Mesothelial cell of epicardium (in vitro differentiated cells): ENCODE results near the gene LSM4. TPM values are rescaled to one million over a fixed set of nuclear protein-coding genes. Genes with fewer than 3 reads are reported as not detected.
"Not testable (repeated sequence)": the region's sequence is repeated elsewhere in the genome, so short reads cannot be mapped to it uniquely, and the experiment has no call there.

ENCODE experiments used
- DNase-seq, 2 experiments: peaks; one replicate each; pipeline ENCODE4 v3.0.0; 2021; ENCODE audit warnings: low spot score in 2 of 2; ENCODE audit not compliant: unreplicated experiment in 2 of 2
- H3K27ac Mint-ChIP-seq: 2 replicates; pipeline ENCODE4 v1.8.0; 2021; ENCODE audit warnings: mixed read lengths
- H3K27me3 Mint-ChIP-seq: 2 replicates; pipeline ENCODE4 v1.8.0; 2021; ENCODE audit warnings: low read depth, mixed read lengths
- H3K36me3 Mint-ChIP-seq: 2 replicates; pipeline ENCODE4 v1.8.0; 2021; ENCODE audit warnings: mixed read lengths
- H3K4me1 Mint-ChIP-seq: 2 replicates; pipeline ENCODE4 v1.8.0; 2021; ENCODE audit warnings: mixed read lengths
- H3K4me3 Mint-ChIP-seq: 2 replicates; pipeline ENCODE4 v1.8.0; 2021; ENCODE audit warnings: mild to moderate bottlenecking, moderate library complexity, mixed read lengths
- H3K9me3 Mint-ChIP-seq: 2 replicates; pipeline ENCODE4 v1.8.0; 2021; ENCODE audit warnings: mixed read lengths
- total RNA-seq: library from RNA; stranded (reverse); gene quantifications from 3 replicates; pipeline ENCODE4 v1.2.1, GENCODE V29; 2021
- TF ChIP-seq, protein P1 (sequence below): fragments of 200-600 bp; sonication (generic); IDR thresholded peaks from one replicate; pipeline ENCODE4 v1.5.0; 2021; ENCODE audit warnings: antibody characterized with exemption; ENCODE audit not compliant: unreplicated experiment

Gene LSM4
- total RNA-seq, 1 donor from 2014 or later: 112 TPM

DNA sequence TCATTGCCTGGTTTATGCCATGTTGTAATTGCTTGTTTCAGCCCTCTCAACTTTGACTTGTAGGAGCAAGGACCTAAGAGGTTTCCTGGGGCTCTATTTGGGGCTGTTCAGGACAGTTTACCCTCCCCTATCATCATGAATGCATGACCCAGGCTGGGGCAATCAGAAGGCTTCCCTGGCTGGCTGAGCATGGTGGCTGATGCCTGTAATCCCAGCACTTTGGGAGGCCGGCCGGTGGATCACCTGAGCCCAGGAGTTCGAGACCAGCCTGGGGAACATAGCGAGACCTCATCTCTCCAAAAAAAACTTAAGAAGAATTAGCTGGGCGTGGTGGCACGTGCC lies 6.1 kb upstream of the LSM4 start:
- no peak for DNase-seq
- Mint-ChIP-seq H3K9me3 (no peaks in the 10 kb centered on the region), H3K4me1 (peaks cover 13% of the 10 kb centered on the region), H3K27ac (peak overlapping the region; percentile 95), H3K36me3 (no peaks in the 10 kb centered on the region), H3K27me3 (no peaks in the 10 kb centered on the region), H3K4me3 (peak overlapping the region; percentile 72)
- TF ChIP-seq, protein P1, sequence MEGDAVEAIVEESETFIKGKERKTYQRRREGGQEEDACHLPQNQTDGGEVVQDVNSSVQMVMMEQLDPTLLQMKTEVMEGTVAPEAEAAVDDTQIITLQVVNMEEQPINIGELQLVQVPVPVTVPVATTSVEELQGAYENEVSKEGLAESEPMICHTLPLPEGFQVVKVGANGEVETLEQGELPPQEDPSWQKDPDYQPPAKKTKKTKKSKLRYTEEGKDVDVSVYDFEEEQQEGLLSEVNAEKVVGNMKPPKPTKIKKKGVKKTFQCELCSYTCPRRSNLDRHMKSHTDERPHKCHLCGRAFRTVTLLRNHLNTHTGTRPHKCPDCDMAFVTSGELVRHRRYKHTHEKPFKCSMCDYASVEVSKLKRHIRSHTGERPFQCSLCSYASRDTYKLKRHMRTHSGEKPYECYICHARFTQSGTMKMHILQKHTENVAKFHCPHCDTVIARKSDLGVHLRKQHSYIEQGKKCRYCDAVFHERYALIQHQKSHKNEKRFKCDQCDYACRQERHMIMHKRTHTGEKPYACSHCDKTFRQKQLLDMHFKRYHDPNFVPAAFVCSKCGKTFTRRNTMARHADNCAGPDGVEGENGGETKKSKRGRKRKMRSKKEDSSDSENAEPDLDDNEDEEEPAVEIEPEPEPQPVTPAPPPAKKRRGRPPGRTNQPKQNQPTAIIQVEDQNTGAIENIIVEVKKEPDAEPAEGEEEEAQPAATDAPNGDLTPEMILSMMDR: no peak

DNA sequence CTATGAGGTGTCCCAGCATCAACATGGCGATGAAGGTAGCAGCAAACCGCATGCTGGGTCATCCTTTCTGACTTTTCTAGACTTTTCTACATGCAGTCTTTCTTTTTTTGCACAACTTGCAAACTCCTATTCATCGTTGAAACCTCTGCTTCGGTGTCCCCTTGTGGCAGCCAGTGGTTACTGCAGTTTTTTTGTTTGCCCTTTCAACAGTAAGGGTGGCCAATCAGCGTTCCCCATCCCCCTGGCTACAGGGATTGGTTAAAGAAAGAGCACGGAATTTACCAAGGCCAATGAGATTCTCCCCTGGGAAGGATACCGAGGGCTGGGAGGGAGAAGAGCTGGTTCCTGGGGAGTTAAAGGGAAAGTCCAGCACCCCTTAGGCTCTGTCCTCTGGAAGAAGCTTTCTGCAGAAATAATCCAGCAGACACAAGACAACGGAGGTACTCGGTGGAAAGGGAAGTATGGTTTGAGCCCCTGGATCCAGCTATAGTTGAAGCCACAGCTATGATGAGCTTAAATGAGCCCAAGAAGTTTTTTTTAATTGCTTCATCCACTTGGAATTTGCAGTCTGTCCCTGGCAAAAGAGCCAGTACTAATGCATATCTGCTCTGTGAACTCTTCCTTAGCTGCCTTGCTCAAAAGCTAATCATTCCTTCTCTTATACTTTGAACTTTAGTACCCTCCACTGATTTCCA lies 5.6 kb upstream of the LSM4 start:
- peak; percentile 76 to 85 for DNase-seq
- H3K36me3 Mint-ChIP-seq: no peaks in the 10 kb centered on the region
- peak overlapping the region; percentile 95 for H3K27ac Mint-ChIP-seq
- H3K4me3 Mint-ChIP-seq: peak overlapping the region; percentile 72
- H3K27me3 Mint-ChIP-seq: no peaks in the 10 kb centered on the region
- TF ChIP-seq, protein P1: peak; percentile 96
- H3K9me3 Mint-ChIP-seq: no peaks in the 10 kb centered on the region
- peaks cover 19% of the 10 kb centered on the region for H3K4me1 Mint-ChIP-seq

DNA sequence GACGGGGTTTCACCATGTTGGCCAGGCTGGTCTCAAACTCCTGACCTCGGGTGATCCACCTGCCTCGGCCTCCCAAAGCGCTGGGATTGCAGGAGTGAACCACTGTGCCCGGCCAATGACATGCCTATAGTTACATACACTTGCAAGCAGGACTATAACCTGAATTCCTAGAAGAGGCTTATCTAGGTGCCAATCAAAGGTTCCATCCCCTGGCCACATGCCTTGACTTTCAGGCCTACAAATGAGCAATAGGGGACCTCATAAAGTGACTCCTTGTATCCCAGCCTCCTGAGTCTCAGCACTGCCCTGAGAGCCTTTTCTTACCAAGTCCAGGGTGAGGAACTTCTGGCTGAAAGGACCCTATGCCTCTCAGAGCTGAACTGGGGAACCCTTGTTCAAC lies 3.9 kb upstream of the LSM4 start:
- TF ChIP-seq, protein P1: no peak
- H3K9me3 Mint-ChIP-seq: no peaks in the 10 kb centered on the region
- no peaks in the 10 kb centered on the region for H3K27me3 Mint-ChIP-seq
- no peak for DNase-seq
- no peak overlapping the region for H3K27ac Mint-ChIP-seq
- H3K4me3 Mint-ChIP-seq: no peak overlapping the region
- no peaks in the 10 kb centered on the region for H3K36me3 Mint-ChIP-seq
- peaks cover 30% of the 10 kb centered on the region for H3K4me1 Mint-ChIP-seq

DNA sequence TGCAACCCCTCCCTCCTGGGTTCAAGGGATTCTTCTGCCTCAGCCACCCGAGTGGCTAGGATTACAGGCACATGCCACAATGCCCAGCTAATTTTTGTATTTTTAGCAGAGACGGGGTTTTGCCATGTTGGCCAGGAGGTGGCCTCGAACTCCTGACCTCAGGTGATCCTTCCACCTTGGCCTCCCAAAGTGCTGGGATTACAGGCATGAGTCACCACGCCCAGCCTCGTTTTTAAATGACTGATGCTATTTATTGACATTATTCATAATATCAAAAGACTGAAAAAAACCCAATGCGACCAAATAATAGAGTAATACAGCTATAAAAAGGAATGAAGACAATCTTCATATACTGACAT lies 1.5 kb upstream of the LSM4 start:
- not testable (repeated sequence) for H3K27me3 Mint-ChIP-seq, DNase-seq, H3K36me3 Mint-ChIP-seq, H3K9me3 Mint-ChIP-seq
- Mint-ChIP-seq H3K27ac (peak overlapping the region; percentile 99), H3K4me1 (peaks cover 49% of the 10 kb centered on the region), H3K4me3 (peak overlapping the region; percentile 42)

DNA sequence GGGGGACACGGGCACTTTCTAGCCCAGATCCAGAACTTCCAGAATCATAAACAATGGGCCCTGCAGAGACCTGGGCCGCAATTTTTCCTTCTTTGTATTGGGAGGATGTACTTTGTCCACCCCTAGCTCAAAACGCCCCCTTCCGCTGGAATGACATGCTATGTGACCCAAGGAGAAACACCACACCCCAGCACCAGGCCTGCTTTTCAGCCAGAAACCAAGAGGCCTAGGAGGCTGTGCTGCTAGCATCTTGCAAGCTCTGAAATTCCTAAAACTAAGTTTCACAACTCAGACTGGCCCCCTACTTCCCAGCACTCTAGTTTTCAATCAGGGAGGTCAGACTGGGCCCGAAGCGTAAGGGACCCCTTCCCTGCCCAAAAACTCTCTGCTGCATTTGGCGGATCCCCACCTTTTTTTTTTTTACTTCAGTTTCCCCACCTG lies 538 bp downstream of the LSM4 start:
- no peak for DNase-seq
- TF ChIP-seq, protein P1: no peak
- H3K27me3 Mint-ChIP-seq: no peaks in the 10 kb centered on the region

DNA sequence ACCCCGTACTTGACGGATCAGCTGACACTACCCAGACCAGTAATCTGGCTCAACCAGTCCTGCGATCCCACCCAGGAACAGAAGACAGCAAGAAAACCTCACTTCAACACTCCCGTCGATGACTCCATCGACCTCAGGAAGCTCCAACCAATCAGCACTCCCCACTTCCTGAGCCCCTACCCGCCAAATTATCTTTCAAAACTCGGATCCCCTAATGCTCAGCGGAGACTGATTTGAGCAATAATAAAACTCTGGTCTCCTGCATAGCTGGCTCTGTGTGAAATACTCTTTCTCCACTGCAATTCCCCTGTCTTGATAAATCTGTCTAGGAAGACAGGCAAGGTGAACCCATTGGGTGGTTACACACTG lies 1.2 kb downstream of the LSM4 start:
- DNase-seq: no peak
- no peaks in the 10 kb centered on the region for H3K9me3 Mint-ChIP-seq
- peak overlapping the region; percentile 72 for H3K4me3 Mint-ChIP-seq
- H3K36me3 Mint-ChIP-seq: no peaks in the 10 kb centered on the region
- H3K27me3 Mint-ChIP-seq: no peaks in the 10 kb centered on the region
- peak overlapping the region; percentile 99 for H3K27ac Mint-ChIP-seq
- TF ChIP-seq, protein P1: no peak
- H3K4me1 Mint-ChIP-seq: peaks cover 47% of the 10 kb centered on the region

More for the DNA sequence above, 538 bp downstream of the LSM4 start:
- Mint-ChIP-seq H3K27ac (peak overlapping the region; percentile 99), H3K36me3 (no peaks in the 10 kb centered on the region), H3K9me3 (no peaks in the 10 kb centered on the region), H3K4me1 (peaks cover 47% of the 10 kb centered on the region), H3K4me3 (peak overlapping the region; percentile 72)
